GM23338 (cell line): Measurements from ENCODE around the gene CDH4.

ENCODE experiments used
- CREB1 ChIP-seq: fragments of 250-450 bp; sonication (Bioruptor Pico); IDR thresholded peaks from 2 replicates; pipeline ENCODE4 v1.5.0; 2020; ENCODE audit warnings: low read depth, mild to moderate bottlenecking, moderate library complexity
- CTCF ChIP-seq, 2 experiments: fragments of 200-600 bp in 1 of 2; sonication (generic) in 1 of 2; conservative IDR thresholded peaks; 2 replicates each; pipeline versions ENCODE4 v1.5.1 to v1.6.1; 2016 to 2017; ENCODE audit warnings: antibody characterized with exemption in 2 of 2, low read depth in 2 of 2, mild to moderate bottlenecking in 2 of 2, moderate library complexity in 1 of 2
- EZH2 ChIP-seq: fragments of 200-600 bp; sonication (generic); IDR thresholded peaks from one replicate; pipeline ENCODE4 v1.8.0; 2017; ENCODE audit warnings: antibody characterized with exemption, mild to moderate bottlenecking, low read depth; ENCODE audit not compliant: unreplicated experiment
- EZH2phosphoT487 ChIP-seq: fragments of 200-600 bp; sonication (generic); IDR thresholded peaks from one replicate; pipeline ENCODE4 v1.8.1; 2018; ENCODE audit warnings: antibody characterized with exemption; ENCODE audit not compliant: unreplicated experiment
- JUNB ChIP-seq: IDR thresholded peaks from one replicate; pipeline ENCODE4 v1.6.1; 2016; ENCODE audit warnings: antibody characterized with exemption; ENCODE audit not compliant: unreplicated experiment
- POLR2AphosphoS5 ChIP-seq: IDR thresholded peaks from 2 replicates; pipeline ENCODE4 v1.6.1; 2016; ENCODE audit warnings: antibody characterized with exemption, low read depth
- REST ChIP-seq: IDR thresholded peaks from one replicate; pipeline ENCODE4 v1.6.1; 2018; ENCODE audit warnings: antibody characterized with exemption; ENCODE audit not compliant: unreplicated experiment
- ZNF462 ChIP-seq: fragments of 250-450 bp; sonication (Bioruptor Pico); IDR thresholded peaks from 2 replicates; pipeline ENCODE4 v1.5.0; 2020; ENCODE audit warnings: mild to moderate bottlenecking, moderate library complexity

GRCh38 chr20:61986762-61987321, 734.8 kb downstream of the CDH4 start:
- no peak for TF ChIP-seq JUNB
- no peak for TF ChIP-seq CTCF (conservative IDR thresholded peaks at IDR 0.05; ENCODE audit: low read depth in 2 of 2)
- TF ChIP-seq EZH2, result no peak
- TF ChIP-seq REST, result no peak
- no peak for TF ChIP-seq ZNF462 (CRISPR knock-in tag)
- no peak for TF ChIP-seq POLR2AphosphoS5
- no peak for TF ChIP-seq EZH2phosphoT487
- TF ChIP-seq CREB1 (CRISPR knock-in tag), result no peak
